AG04450 (cell line): ENCODE data around the gene GLI1. TPM values are rescaled to one million over a fixed set of nuclear protein-coding genes. Genes with fewer than 3 reads are reported as not detected.

Experiments
- CTCF ChIA-PET: fragments of 300-600, 350-600 bp; formaldehyde crosslinking; extraction: SDS; loops from one replicate; lab custom pipeline; 2022; ENCODE audit warnings: antibody characterized with exemption, inconsistent platforms; lab: Charles Lee
- POLR2A ChIA-PET: fragments of 350-600 bp; formaldehyde crosslinking; extraction: SDS; loops from one replicate; lab custom pipeline; 2021; ENCODE audit warnings: antibody characterized with exemption, inconsistent platforms; lab: Yijun Ruan, JAX
- DNase-seq: peaks from one replicate; pipeline ENCODE4 v3.0.0-alpha.2; 2011; ENCODE audit warnings: low read depth, low spot score
- H3K27ac ChIP-seq: one replicate; pipeline ENCODE4 v1.5.1; 2012; ENCODE audit warnings: low read depth, low read length, control low read depth
- H3K27me3 ChIP-seq: one replicate; pipeline ENCODE4 v1.6.0; 2012; ENCODE audit warnings: low read length; ENCODE audit not compliant: control insufficient read depth, insufficient read depth
- H3K4me3 ChIP-seq: 2 replicates; pipeline ENCODE4 v1.5.1; 2011; ENCODE audit warnings: mild to moderate bottlenecking, low read depth, low read length, control low read depth
- H3K9me3 ChIP-seq: 2 replicates; pipeline ENCODE4 v1.5.1; 2012; ENCODE audit warnings: low read length; ENCODE audit not compliant: control insufficient read depth, insufficient read depth
- CTCF ChIP-seq: IDR thresholded peaks from 2 replicates; pipeline ENCODE4 v1.5.1; 2011; ENCODE audit warnings: low read depth, low read length, control low read depth, inconsistent platforms
- polyA plus RNA-seq: library from polyadenylated mRNA; depleted of rRNA; stranded (reverse); fragments of >200 nt; gene quantifications from 2 replicates; pipeline ENCODE4 v1.2.3, GENCODE V29; 2011

Gene GLI1
- polyA plus RNA-seq, 1 experiment: 8.3 TPM

- H3K9me3 ChIP-seq: peaks cover 3% of the 10 kb centered on the region; the same call in 1 of the 2 replicates
- H3K27me3 ChIP-seq: no peaks in the 10 kb centered on the region
- CTCF ChIA-PET: interaction anchor here (1.2 to 2.1 kb wide), 2 partner anchors 10 to 142 kb away, joined by 5 to 6 read pairs; partner anchors contain the start of gene GLI1
- POLR2A ChIA-PET: no interaction called here
- no peak overlapping the region for H3K4me3 ChIP-seq
- TF ChIP-seq CTCF: no peak
- H3K27ac ChIP-seq: no peak overlapping the region
- DNase-seq: no peak
Observed at GRCh38 chr12:57449375-57449774, 10.2 kb upstream of the GLI1 start.

- H3K9me3 ChIP-seq: peaks cover 3% of the 10 kb centered on the region; the same call in 1 of the 2 replicates
- ChIA-PET POLR2A (interaction anchor here (0.5 kb wide), 1 partner anchor 142 kb away, joined by 10 read pairs; no protein-coding TSS in a partner anchor), CTCF (interaction anchor here (1.2 to 2.1 kb wide), 2 partner anchors 9 to 142 kb away, joined by 5 to 6 read pairs; partner anchors contain the start of gene GLI1)
- no peak for DNase-seq
- no peak overlapping the region for H3K4me3 ChIP-seq
- H3K27ac ChIP-seq: no peak overlapping the region
- H3K27me3 ChIP-seq: no peaks in the 10 kb centered on the region
- TF ChIP-seq CTCF: no peak
Observed at GRCh38 chr12:57450057-57450456, 9.5 kb upstream of the GLI1 start.

GRCh38 chr12:57451233-57451778, 8.3 kb upstream of the GLI1 start:
- H3K27ac ChIP-seq: peak overlapping the region; percentile 11
- POLR2A ChIA-PET: no interaction called here

GRCh38 chr12:57452181-57452936, 7.2 kb upstream of the GLI1 start:
- no peaks in the 10 kb centered on the region for H3K27me3 ChIP-seq
- peak overlapping the region; percentile 98 for H3K27ac ChIP-seq
- peaks cover 3% of the 10 kb centered on the region; the same call in 1 of the 2 replicates for H3K9me3 ChIP-seq
- ChIA-PET CTCF (interaction anchor here (0.5 to 5.7 kb wide), 48 partner anchors 8 to 690 kb away, joined by 3 to 294 read pairs (median 4); partner anchors contain the start of genes INHBC and SHMT2), POLR2A (interaction anchor here (0.9 to 1.4 kb wide), 6 partner anchors 22 to 191 kb away, joined by 3 to 9 read pairs (median 4); no protein-coding TSS in a partner anchor)
- H3K4me3 ChIP-seq: no peak overlapping the region
- no peak for TF ChIP-seq CTCF
- DNase-seq: peak; percentile 84

More at GRCh38 chr12:57451233-57451778, 8.3 kb upstream of the GLI1 start:
- DNase-seq: no peak
- H3K9me3 ChIP-seq: peaks cover 3% of the 10 kb centered on the region; the same call in 1 of the 2 replicates
- no peak overlapping the region for H3K4me3 ChIP-seq
- CTCF ChIA-PET: interaction anchor here (0.8 to 5.7 kb wide), 9 partner anchors 8 to 209 kb away, joined by 3 to 294 read pairs (median 12); partner anchors contain the start of gene GLI1
- no peak for TF ChIP-seq CTCF
- no peaks in the 10 kb centered on the region for H3K27me3 ChIP-seq
